Fibroblast of villous mesenchyme (primary cell): ENCODE data around the gene CLIP1. TPM values are rescaled to one million over a fixed set of nuclear protein-coding genes. Genes with fewer than 3 reads are reported as not detected.

Experiments
- DNase-seq: peaks from one replicate; pipeline ENCODE4 v3.0.0-alpha.2; 2010; ENCODE audit warnings: low read depth
- H3K4me3 ChIP-seq: 2 replicates; pipeline ENCODE4 v1.5.1; 2011; ENCODE audit warnings: low read depth, mild to moderate bottlenecking, low read length
- CTCF ChIP-seq: IDR thresholded peaks from 2 replicates; pipeline ENCODE4 v1.5.1; 2012; ENCODE audit warnings: low read depth, mild to moderate bottlenecking, low read length; ENCODE audit not compliant: insufficient read depth
- total RNA-seq: library from RNA; depleted of rRNA; stranded (reverse); fragments of >200 nt; gene quantifications from 2 replicates; pipeline ENCODE4 v1.2.3, GENCODE V29; 2012

The CLIP1 gene
- total RNA-seq, 1 donor: 66.9 TPM

- DNase-seq: peak; percentile 68
- H3K4me3 ChIP-seq: no peak overlapping the region
These were observed 9.5 kb downstream of the CLIP1 start for GRCh38 chr12:122412851-122413433.

GRCh38 chr12:122411537-122411936, 10.9 kb downstream of the CLIP1 start:
- TF ChIP-seq CTCF: no peak
- no peak for DNase-seq
- H3K4me3 ChIP-seq: no peak overlapping the region

More at GRCh38 chr12:122412851-122413433, 9.5 kb downstream of the CLIP1 start:
- TF ChIP-seq CTCF: no peak

- no peak overlapping the region for H3K4me3 ChIP-seq
- TF ChIP-seq CTCF: no peak
- no peak for DNase-seq
These were observed 15.3 kb downstream of the CLIP1 start for GRCh38 chr12:122407208-122407607.

- peak; percentile 86 for DNase-seq
- no peak for TF ChIP-seq CTCF
These were observed 15.7 kb downstream of the CLIP1 start for GRCh38 chr12:122406701-122407164.

GRCh38 chr12:122403831-122404230, 18.6 kb downstream of the CLIP1 start:
- TF ChIP-seq CTCF: no peak
- no peak overlapping the region for H3K4me3 ChIP-seq
- DNase-seq: no peak

More at GRCh38 chr12:122406701-122407164, 15.7 kb downstream of the CLIP1 start:
- no peak overlapping the region for H3K4me3 ChIP-seq

- no peak for TF ChIP-seq CTCF
- DNase-seq: no peak
- no peak overlapping the region for H3K4me3 ChIP-seq
These were observed 19.2 kb downstream of the CLIP1 start for GRCh38 chr12:122403115-122403770.
